Measurements from ENCODE around the gene GRAP2. TPM values are rescaled to one million over a fixed set of nuclear protein-coding genes. Genes with fewer than 3 reads are reported as not detected.
"Not testable (repeated sequence)": the region's sequence is repeated elsewhere in the genome, so short reads cannot be mapped to it uniquely, and the experiment has no call there.

The GRAP2 gene
- total and polyA plus RNA-seq, 11 donors, result 0.24 to 5.0 (median 0.85) TPM; not detected in 1

GRCh38 chr22:39872548-39872947, 28.3 kb upstream of the GRAP2 start:
- Histone ChIP-seq H3K4me1 (no peaks in the 10 kb centered on the region), H3K27ac (no peak overlapping the region), H3K27me3 (peaks cover 0 to 19% (median 0%) of the 10 kb centered on the region in 9 donors), H3K9me3 (no peaks in the 10 kb centered on the region), H3K36me3 (no peaks in the 10 kb centered on the region), H3K4me3 (no peak overlapping the region)
- no peak for ATAC-seq
- DNase-seq, result no peak
- 63 to 78% (median 71%) methylated on average over 1 of the region's 1 CpG for WGBS, 4 donors
- TF ChIP-seq, protein P1, sequence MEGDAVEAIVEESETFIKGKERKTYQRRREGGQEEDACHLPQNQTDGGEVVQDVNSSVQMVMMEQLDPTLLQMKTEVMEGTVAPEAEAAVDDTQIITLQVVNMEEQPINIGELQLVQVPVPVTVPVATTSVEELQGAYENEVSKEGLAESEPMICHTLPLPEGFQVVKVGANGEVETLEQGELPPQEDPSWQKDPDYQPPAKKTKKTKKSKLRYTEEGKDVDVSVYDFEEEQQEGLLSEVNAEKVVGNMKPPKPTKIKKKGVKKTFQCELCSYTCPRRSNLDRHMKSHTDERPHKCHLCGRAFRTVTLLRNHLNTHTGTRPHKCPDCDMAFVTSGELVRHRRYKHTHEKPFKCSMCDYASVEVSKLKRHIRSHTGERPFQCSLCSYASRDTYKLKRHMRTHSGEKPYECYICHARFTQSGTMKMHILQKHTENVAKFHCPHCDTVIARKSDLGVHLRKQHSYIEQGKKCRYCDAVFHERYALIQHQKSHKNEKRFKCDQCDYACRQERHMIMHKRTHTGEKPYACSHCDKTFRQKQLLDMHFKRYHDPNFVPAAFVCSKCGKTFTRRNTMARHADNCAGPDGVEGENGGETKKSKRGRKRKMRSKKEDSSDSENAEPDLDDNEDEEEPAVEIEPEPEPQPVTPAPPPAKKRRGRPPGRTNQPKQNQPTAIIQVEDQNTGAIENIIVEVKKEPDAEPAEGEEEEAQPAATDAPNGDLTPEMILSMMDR (IDR thresholded peaks at IDR 0.05), result no peak
- no peak for TF ChIP-seq POLR2A (IDR thresholded peaks at IDR 0.05)
- intact Hi-C loops (cut with DNase I), result no loop called here

DNA sequence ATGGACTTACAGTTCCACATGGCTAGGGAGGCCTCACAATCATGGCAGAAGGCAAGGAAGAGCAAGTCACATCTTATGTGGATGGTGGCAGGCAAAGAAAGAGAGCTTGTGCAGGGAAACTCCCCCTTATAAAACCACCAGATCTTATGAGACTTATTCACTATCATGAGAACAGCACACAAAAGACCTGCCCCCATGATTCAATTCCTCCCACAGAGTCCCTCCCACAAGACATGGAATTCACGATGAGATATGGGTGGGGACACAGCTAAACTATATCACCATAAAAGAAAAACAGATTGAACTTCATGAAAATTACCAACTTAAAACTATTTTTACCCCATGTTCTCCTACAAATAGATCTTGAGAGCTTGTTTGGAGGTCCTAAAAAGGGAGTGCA, 26.9 kb upstream of the GRAP2 start:
- H3K4me1 ChIP-seq, result no peaks in the 10 kb centered on the region
- intact Hi-C loops (cut with DNase I), result no loop called here
- DNase-seq (no peak), ATAC-seq (no peak)
- WGBS, 4 donors, result 29 to 46% (median 38%) methylated on average over 1 of the region's 1 CpG
- H3K4me3 ChIP-seq, result no peak overlapping the region
- H3K27me3 ChIP-seq, result peaks cover 0 to 16% (median 0%) of the 10 kb centered on the region in 9 donors
- H3K36me3 ChIP-seq, result no peaks in the 10 kb centered on the region
- no peaks in the 10 kb centered on the region for H3K9me3 ChIP-seq
- H3K27ac ChIP-seq, result no peak overlapping the region
- TF ChIP-seq, protein P1 (IDR thresholded peaks at IDR 0.05), result no peak
- no peak for TF ChIP-seq POLR2A (IDR thresholded peaks at IDR 0.05)

- WGBS, 4 donors, result 83 to 90% (median 90%) methylated on average over 29 to 42 of the region's 42 CpGs
- H3K9me3 ChIP-seq; intact Hi-C loops (cut with DNase I); H3K36me3 ChIP-seq; H3K4me3 ChIP-seq; DNase-seq; H3K4me1 ChIP-seq; H3K27ac ChIP-seq: not testable (repeated sequence)
- peaks cover 0 to 13% (median 0%) of the 10 kb centered on the region in 9 donors for H3K27me3 ChIP-seq
- peak in 1 of 4 donors; percentile 43 for ATAC-seq
These were observed 25.6 kb upstream of the GRAP2 start for GRCh38 chr22:39875176-39875885.

GRCh38 chr22:39877079-39877845, 23.6 kb upstream of the GRAP2 start:
- DNase-seq (no peak), ATAC-seq (no peak)
- 53 to 58% (median 56%) methylated on average over 6 of the region's 6 CpGs for WGBS, 4 donors
- Histone ChIP-seq H3K36me3 (no peaks in the 10 kb centered on the region), H3K27me3 (peaks cover 0 to 15% (median 0%) of the 10 kb centered on the region in 9 donors), H3K4me1 (no peaks in the 10 kb centered on the region), H3K27ac (no peak overlapping the region), H3K9me3 (no peaks in the 10 kb centered on the region), H3K4me3 (no peak overlapping the region)
- no peak for TF ChIP-seq POLR2A (IDR thresholded peaks at IDR 0.05)
- TF ChIP-seq, protein P1 (IDR thresholded peaks at IDR 0.05), result no peak
- intact Hi-C loops (cut with DNase I), result no loop called here
